ENCODE results near the gene MARCHF2. TPM values are rescaled to one million over a fixed set of nuclear protein-coding genes. Genes with fewer than 3 reads are reported as not detected.

Gene MARCHF2
- total RNA-seq, 2 donors from 2014 or later: 165 to 294 TPM

DNA sequence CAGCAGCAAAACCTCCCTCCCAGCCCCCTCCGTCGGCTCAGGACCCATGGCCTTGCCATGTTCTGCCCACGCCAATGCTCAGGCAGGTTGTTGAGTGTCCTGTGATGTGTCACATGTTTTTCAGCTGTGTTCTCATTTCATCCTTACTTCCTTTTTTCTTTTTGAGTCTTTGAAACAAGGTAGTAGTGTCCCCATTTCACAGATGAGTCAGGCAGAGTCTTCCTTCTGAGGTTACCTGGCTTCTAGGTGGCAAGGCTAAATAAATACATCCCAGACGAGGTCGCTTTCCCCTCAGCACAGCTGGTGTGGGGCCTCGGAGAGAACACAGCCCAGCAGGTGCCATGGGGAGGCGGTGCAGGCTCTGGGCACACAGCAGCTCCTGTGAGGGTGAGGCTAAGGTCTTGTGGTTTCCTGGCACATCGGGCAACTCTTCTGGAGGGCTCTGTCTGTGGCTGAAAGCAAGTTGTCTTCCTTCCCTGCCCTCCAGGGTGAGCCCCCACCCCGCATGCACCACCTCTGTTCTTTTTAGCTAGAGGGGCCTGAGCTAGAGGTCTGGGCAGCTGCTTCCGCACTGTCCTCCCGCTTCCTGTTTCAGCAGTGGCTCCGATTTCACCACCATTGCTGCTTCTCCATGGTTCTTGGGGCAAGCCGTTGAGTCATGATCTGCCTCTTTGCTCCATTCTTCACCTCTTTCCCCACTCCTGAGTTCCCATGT is 74.2 kb downstream of the MARCHF2 start:
- H3K9me3 ChIP-seq: no peaks in the 10 kb centered on the region
- no peak for TF ChIP-seq CTCF (IDR thresholded peaks at IDR 0.05)
- H3K4me3 ChIP-seq: no peak overlapping the region
- no peaks in the 10 kb centered on the region for H3K27me3 ChIP-seq (replicated peaks; ENCODE audit: insufficient read depth)
- H3K4me1 ChIP-seq (ENCODE audit: control insufficient read depth in 1 of 2, low read depth in 2 of 2): no peaks in the 10 kb centered on the region
- H3K27ac ChIP-seq: no peak overlapping the region
- H3K36me3 ChIP-seq: peaks cover 52% of the 10 kb centered on the region
- no peak for ATAC-seq (ENCODE audit: insufficient number of reproducible peaks, low FRiP score, low read depth)
- DNase-seq (ENCODE audit: low spot score): no peak

DNA sequence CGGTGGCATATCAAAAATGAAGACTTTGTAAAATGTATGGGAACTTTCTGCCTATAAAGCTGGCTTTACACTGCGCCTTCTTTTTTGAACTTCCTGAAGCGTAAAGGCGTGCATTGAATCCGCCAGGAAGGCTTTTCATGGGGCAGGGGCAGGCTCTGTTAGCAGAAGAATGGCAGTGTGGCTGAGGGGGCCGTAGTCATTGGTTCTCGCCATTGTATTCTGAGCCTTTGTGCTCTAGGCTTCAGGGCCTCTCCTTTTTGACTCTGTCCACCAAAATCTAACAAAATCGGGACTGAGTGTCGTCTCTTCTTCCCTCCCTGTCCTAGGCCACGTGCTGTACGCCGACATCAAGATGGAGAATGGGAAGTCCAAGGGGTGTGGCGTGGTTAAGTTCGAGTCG is 75.3 kb downstream of the MARCHF2 start:
- no peaks in the 10 kb centered on the region for H3K9me3 ChIP-seq
- DNase-seq (ENCODE audit: low spot score) (no peak), ATAC-seq (ENCODE audit: insufficient number of reproducible peaks, low FRiP score, low read depth) (no peak)
- H3K27me3 ChIP-seq (replicated peaks; ENCODE audit: insufficient read depth): no peaks in the 10 kb centered on the region
- no peak for TF ChIP-seq CTCF (IDR thresholded peaks at IDR 0.05)
- peaks cover 46% of the 10 kb centered on the region for H3K36me3 ChIP-seq
- H3K4me1 ChIP-seq (ENCODE audit: control insufficient read depth in 1 of 2, low read depth in 2 of 2): no peaks in the 10 kb centered on the region
- H3K4me3 ChIP-seq: no peak overlapping the region
- no peak overlapping the region for H3K27ac ChIP-seq

Other genes with a start within 250 kb of the MARCHF2 start
- gene CERS4, start 203.9 kb upstream of the MARCHF2 start, total RNA-seq: 10 to 100 TPM; 21.9 to 29.7 TPM
- 10 to 100 TPM; 21.7 to 58.1 TPM for gene CD320, start 104.9 kb upstream of the MARCHF2 start, total RNA-seq
- 10 to 100 TPM in 1 of 2 donors, 1 to 10 TPM in 1; 9.2 to 22.2 TPM for gene NDUFA7, start 91.9 kb upstream of the MARCHF2 start, total RNA-seq
- 100 to 1,000 TPM; 146 to 179 TPM for gene RPS28, start 91.8 kb upstream of the MARCHF2 start, total RNA-seq
- gene KANK3, start 70.0 kb upstream of the MARCHF2 start, total RNA-seq: 10 to 100 TPM; 10.0 to 13.0 TPM
- 10 to 100 TPM; 29.9 to 99.1 TPM for gene ANGPTL4, start 49.1 kb upstream of the MARCHF2 start, total RNA-seq
- gene RAB11B, start 22.9 kb upstream of the MARCHF2 start, total RNA-seq: 10 to 100 TPM; 53.4 to 69.3 TPM
- 100 to 1,000 TPM; 117 to 155 TPM for gene HNRNPM, start 31.7 kb downstream of the MARCHF2 start, total RNA-seq
- 1 to 10 TPM in 1 of 2 donors, under 1 TPM in 1; 0.28 to 1.2 TPM for gene PRAM1, start 89.3 kb downstream of the MARCHF2 start, total RNA-seq
- gene ZNF414, start 100.9 kb downstream of the MARCHF2 start, total RNA-seq: 10 to 100 TPM in 1 of 2 donors, 1 to 10 TPM in 1; 6.5 to 10.6 TPM
- gene MYO1F, start 164.1 kb downstream of the MARCHF2 start, total RNA-seq: 10 to 100 TPM; 29.6 to 33.9 TPM
- 100 to 1,000 TPM; 164 to 214 TPM for gene ADAMTS10, start 197.4 kb downstream of the MARCHF2 start, total RNA-seq
- not detected for gene NFILZ, start 217.3 kb downstream of the MARCHF2 start, total RNA-seq

Data from thoracic aorta (tissue), 2 donors.